Measurements from ENCODE around the gene ATAT1. TPM values are rescaled to one million over a fixed set of nuclear protein-coding genes. Genes with fewer than 3 reads are reported as not detected.

Gene ATAT1
- total RNA-seq, 4 donors from 2014 or later = 0.82 to 2.6 (median 2.1) TPM

GRCh38 chr6:30625511-30625910 lies 1.2 kb upstream of the ATAT1 start:
- 89% methylated on average over 3 of the region's 8 CpGs; no CpG with 5 or more reads in 1 of the 2 donors for WGBS, 2 donors (ENCODE audit: low coverage in 1 of 2)
- peak overlapping the region in 3 of 4 donors; percentile 32 to 92 (median 88) for H3K27ac ChIP-seq
- no peak for ATAC-seq
- peaks cover 0 to 83% of the 10 kb centered on the region in 2 donors for H3K36me3 ChIP-seq
- H3K4me3 ChIP-seq = no peak overlapping the region
- no peaks in the 10 kb centered on the region for H3K27me3 ChIP-seq
- H3K9me3 ChIP-seq = no peaks in the 10 kb centered on the region
- H3K4me1 ChIP-seq = peaks cover 0 to 21% (median 11%) of the 10 kb centered on the region in 3 donors
- TF ChIP-seq EP300 (IDR thresholded peaks at IDR 0.05) (no peak), POLR2AphosphoS5 (IDR thresholded peaks at IDR 0.05) (no peak), POLR2A (IDR thresholded peaks at IDR 0.05) (no peak)
- TF ChIP-seq, protein P1, sequence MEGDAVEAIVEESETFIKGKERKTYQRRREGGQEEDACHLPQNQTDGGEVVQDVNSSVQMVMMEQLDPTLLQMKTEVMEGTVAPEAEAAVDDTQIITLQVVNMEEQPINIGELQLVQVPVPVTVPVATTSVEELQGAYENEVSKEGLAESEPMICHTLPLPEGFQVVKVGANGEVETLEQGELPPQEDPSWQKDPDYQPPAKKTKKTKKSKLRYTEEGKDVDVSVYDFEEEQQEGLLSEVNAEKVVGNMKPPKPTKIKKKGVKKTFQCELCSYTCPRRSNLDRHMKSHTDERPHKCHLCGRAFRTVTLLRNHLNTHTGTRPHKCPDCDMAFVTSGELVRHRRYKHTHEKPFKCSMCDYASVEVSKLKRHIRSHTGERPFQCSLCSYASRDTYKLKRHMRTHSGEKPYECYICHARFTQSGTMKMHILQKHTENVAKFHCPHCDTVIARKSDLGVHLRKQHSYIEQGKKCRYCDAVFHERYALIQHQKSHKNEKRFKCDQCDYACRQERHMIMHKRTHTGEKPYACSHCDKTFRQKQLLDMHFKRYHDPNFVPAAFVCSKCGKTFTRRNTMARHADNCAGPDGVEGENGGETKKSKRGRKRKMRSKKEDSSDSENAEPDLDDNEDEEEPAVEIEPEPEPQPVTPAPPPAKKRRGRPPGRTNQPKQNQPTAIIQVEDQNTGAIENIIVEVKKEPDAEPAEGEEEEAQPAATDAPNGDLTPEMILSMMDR (IDR thresholded peaks at IDR 0.05) = no peak

GRCh38 chr6:30635834-30636233 lies 9.2 kb downstream of the ATAT1 start:
- WGBS, 2 donors (ENCODE audit: low coverage in 1 of 2) = 100% methylated on average over 3 of the region's 3 CpGs; no CpG with 5 or more reads in 1 of the 2 donors
- Histone ChIP-seq H3K27ac (no peak overlapping the region), H3K36me3 (peaks cover 0 to 65% of the 10 kb centered on the region in 2 donors), H3K27me3 (no peaks in the 10 kb centered on the region), H3K9me3 (no peaks in the 10 kb centered on the region), H3K4me3 (no peak overlapping the region), H3K4me1 (no peaks in the 10 kb centered on the region)
- ATAC-seq = no peak
- TF ChIP-seq, protein P1 (IDR thresholded peaks at IDR 0.05) = no peak
- TF ChIP-seq EP300 (IDR thresholded peaks at IDR 0.05) = no peak
- TF ChIP-seq POLR2AphosphoS5 (IDR thresholded peaks at IDR 0.05) = no peak
- TF ChIP-seq POLR2A (IDR thresholded peaks at IDR 0.05) = no peak

GRCh38 chr6:30640481-30640880 lies 13.8 kb downstream of the ATAT1 start:
- ATAC-seq = no peak
- 60 to 71% methylated on average over 1 to 3 of the region's 10 CpGs for whole genome bisulfite sequencing, 2 donors (ENCODE audit: low coverage in 1 of 2)
- peaks cover 0 to 81% of the 10 kb centered on the region in 2 donors for H3K36me3 ChIP-seq

DNA sequence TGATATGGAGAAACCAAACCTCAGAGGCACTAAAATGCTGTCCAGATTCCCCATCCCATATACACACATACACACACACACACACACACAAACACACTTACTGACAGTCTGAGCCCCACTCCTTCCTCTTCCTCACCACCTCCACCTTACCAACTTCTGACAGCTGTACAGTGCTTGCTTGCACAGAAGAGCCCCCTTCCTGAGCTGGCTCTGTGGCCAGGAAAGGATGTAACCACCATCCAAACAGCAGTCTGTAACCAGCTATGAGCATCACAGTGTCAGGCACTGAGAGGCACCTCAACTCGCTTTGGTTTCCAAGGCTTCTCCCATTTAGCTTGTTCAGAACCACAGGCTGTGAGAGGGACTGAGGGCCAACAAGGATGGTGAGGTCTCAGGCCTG lies 14.4 kb downstream of the ATAT1 start:
- H3K27me3 ChIP-seq = no peaks in the 10 kb centered on the region
- no peak overlapping the region for H3K4me3 ChIP-seq
- peaks cover 0 to 5% (median 0%) of the 10 kb centered on the region in 3 donors for H3K4me1 ChIP-seq
- H3K9me3 ChIP-seq = no peaks in the 10 kb centered on the region
- peaks cover 0 to 86% of the 10 kb centered on the region in 2 donors for H3K36me3 ChIP-seq
- ATAC-seq = no peak
- TF ChIP-seq POLR2A (IDR thresholded peaks at IDR 0.05) (no peak), EP300 (IDR thresholded peaks at IDR 0.05) (no peak), POLR2AphosphoS5 (IDR thresholded peaks at IDR 0.05) (no peak)
- TF ChIP-seq, protein P1 (IDR thresholded peaks at IDR 0.05) = no peak
- WGBS, 2 donors (ENCODE audit: low coverage in 1 of 2) = no CpG with 5 or more reads among the region's 1 CpG
- no peak overlapping the region for H3K27ac ChIP-seq

More at GRCh38 chr6:30640481-30640880, 13.8 kb downstream of the ATAT1 start:
- Histone ChIP-seq H3K4me1 (no peaks in the 10 kb centered on the region), H3K9me3 (no peaks in the 10 kb centered on the region), H3K27me3 (no peaks in the 10 kb centered on the region), H3K27ac (no peak overlapping the region), H3K4me3 (no peak overlapping the region)
- TF ChIP-seq, protein P1 (IDR thresholded peaks at IDR 0.05) = no peak
- TF ChIP-seq POLR2AphosphoS5 (IDR thresholded peaks at IDR 0.05) (no peak), EP300 (IDR thresholded peaks at IDR 0.05) (no peak), POLR2A (IDR thresholded peaks at IDR 0.05) (no peak)

GRCh38 chr6:30643656-30644055 lies 17.0 kb downstream of the ATAT1 start:
- H3K27ac ChIP-seq = no peak overlapping the region
- no peak overlapping the region for H3K4me3 ChIP-seq
- no peaks in the 10 kb centered on the region for H3K27me3 ChIP-seq
- H3K9me3 ChIP-seq = no peaks in the 10 kb centered on the region
- no peak for ATAC-seq
- 86 to 94% methylated on average over 2 of the region's 2 CpGs for WGBS, 2 donors (ENCODE audit: low coverage in 1 of 2)
- TF ChIP-seq, protein P1 (IDR thresholded peaks at IDR 0.05) = no peak
- TF ChIP-seq POLR2AphosphoS5 (IDR thresholded peaks at IDR 0.05) = no peak
- TF ChIP-seq EP300 (IDR thresholded peaks at IDR 0.05) = no peak
- TF ChIP-seq POLR2A (IDR thresholded peaks at IDR 0.05) = no peak
- H3K36me3 ChIP-seq = peaks cover 0 to 72% of the 10 kb centered on the region in 2 donors
- H3K4me1 ChIP-seq = peaks cover 0 to 23% (median 9%) of the 10 kb centered on the region in 3 donors
